GM12875 (cell line): ENCODE data around the gene EPHA4.

Experiments
- H3K4me3 ChIP-seq: one replicate; pipeline ENCODE4 v1.5.1; 2011; ENCODE audit warnings: low read depth, low read length, control low read depth
- TF ChIP-seq, protein P1 (sequence below): IDR thresholded peaks from 2 replicates; pipeline ENCODE4 v1.5.1; 2011; ENCODE audit warnings: low read depth, mild to moderate bottlenecking, control low read depth, inconsistent platforms, low read length, moderate library complexity, borderline replicate concordance; ENCODE audit not compliant: insufficient read depth

EPHA4 gene

DNA sequence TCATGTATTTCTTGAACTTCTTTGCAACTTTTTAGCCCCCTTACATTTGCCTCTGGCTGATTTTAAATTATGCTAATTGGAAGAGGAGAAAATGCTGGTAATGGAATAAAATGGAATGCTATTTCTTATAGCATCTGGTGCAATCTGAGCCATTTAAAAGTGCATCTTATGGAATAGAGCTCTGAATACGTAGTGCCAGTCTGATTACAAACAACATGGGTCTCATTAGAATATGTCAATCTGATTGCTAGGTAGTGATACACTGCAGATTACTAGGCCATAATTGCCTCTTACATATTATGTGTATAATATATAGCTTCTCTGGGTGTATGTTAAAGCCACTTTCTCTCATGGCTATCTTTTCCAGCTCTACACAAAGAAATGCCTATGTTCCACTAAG, 159.1 kb downstream of the EPHA4 start:
- H3K4me3 ChIP-seq: no peak overlapping the region
- TF ChIP-seq, protein P1, sequence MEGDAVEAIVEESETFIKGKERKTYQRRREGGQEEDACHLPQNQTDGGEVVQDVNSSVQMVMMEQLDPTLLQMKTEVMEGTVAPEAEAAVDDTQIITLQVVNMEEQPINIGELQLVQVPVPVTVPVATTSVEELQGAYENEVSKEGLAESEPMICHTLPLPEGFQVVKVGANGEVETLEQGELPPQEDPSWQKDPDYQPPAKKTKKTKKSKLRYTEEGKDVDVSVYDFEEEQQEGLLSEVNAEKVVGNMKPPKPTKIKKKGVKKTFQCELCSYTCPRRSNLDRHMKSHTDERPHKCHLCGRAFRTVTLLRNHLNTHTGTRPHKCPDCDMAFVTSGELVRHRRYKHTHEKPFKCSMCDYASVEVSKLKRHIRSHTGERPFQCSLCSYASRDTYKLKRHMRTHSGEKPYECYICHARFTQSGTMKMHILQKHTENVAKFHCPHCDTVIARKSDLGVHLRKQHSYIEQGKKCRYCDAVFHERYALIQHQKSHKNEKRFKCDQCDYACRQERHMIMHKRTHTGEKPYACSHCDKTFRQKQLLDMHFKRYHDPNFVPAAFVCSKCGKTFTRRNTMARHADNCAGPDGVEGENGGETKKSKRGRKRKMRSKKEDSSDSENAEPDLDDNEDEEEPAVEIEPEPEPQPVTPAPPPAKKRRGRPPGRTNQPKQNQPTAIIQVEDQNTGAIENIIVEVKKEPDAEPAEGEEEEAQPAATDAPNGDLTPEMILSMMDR: no peak

DNA sequence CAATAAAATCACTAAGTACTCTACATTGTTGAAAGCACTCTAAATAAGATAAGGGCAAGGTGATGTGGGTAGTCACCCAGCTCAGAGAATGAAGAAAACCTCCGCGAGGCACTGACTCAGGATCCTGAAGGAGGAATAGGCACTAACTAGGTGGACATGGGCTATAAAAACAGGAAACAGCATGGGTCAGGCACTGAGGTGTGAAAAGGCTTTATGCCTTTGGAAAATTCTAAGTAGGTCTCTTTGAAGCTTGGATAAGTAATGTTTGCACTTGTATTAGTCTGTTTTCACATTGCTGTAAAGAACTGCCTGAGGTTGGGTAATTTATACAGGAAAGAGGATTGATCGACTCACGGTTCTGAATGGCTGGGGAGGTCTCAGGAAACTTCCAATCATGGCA, 161.6 kb downstream of the EPHA4 start:
- TF ChIP-seq, protein P1: no peak
- H3K4me3 ChIP-seq: no peak overlapping the region

- TF ChIP-seq, protein P1: no peak
Measured at GRCh38 chr2:221407765-221408164, 164.3 kb downstream of the EPHA4 start.

GRCh38 chr2:221405521-221405920, 166.6 kb downstream of the EPHA4 start:
- TF ChIP-seq, protein P1: no peak
- no peak overlapping the region for H3K4me3 ChIP-seq

More at GRCh38 chr2:221407765-221408164, 164.3 kb downstream of the EPHA4 start:
- H3K4me3 ChIP-seq: no peak overlapping the region

GRCh38 chr2:221402072-221402471, 170.0 kb downstream of the EPHA4 start:
- no peak overlapping the region for H3K4me3 ChIP-seq
- TF ChIP-seq, protein P1: no peak

- TF ChIP-seq, protein P1: no peak
- H3K4me3 ChIP-seq: no peak overlapping the region
Measured at GRCh38 chr2:221400411-221400810, 171.7 kb downstream of the EPHA4 start.

- TF ChIP-seq, protein P1: no peak
- H3K4me3 ChIP-seq: no peak overlapping the region
Measured at GRCh38 chr2:221399183-221399582, 172.9 kb downstream of the EPHA4 start.
